Panc1 (cell line): Measurements from ENCODE around the gene PARP4.

ENCODE experiments used
- CTCF ChIP-seq: fragments of 450-650 bp; IDR thresholded peaks from 2 replicates; pipeline ENCODE4 v1.5.1; 2017; ENCODE audit warnings: mild to moderate bottlenecking
- POLR2AphosphoS5 ChIP-seq: IDR thresholded peaks from 2 replicates; pipeline ENCODE4 v1.6.1; 2012; ENCODE audit warnings: mild to moderate bottlenecking, low read depth, low read length, moderate library complexity
- REST ChIP-seq, 2 experiments: IDR thresholded peaks; 2 replicates each; pipeline ENCODE4 v1.6.1; 2011 to 2012; ENCODE audit warnings: low read depth in 2 of 2, control low read depth in 1 of 2, low read length in 1 of 2, mild to moderate bottlenecking in 1 of 2, moderate library complexity in 1 of 2; ENCODE audit not compliant: insufficient read depth in 1 of 2
- SIN3A ChIP-seq: IDR thresholded peaks from 2 replicates; pipeline ENCODE4 v1.6.1; 2012; ENCODE audit warnings: low read depth, mild to moderate bottlenecking, low read length, moderate library complexity, borderline replicate concordance; ENCODE audit not compliant: insufficient read depth
- TCF7L2 ChIP-seq: IDR thresholded peaks from 2 replicates; pipeline ENCODE4 v1.6.1; 2011; ENCODE audit warnings: mild to moderate bottlenecking, low read depth, low read length, inconsistent platforms

GRCh38 chr13:24458736-24459135, 53.8 kb downstream of the PARP4 start:
- no peak for TF ChIP-seq CTCF
- no peak for TF ChIP-seq REST (IDR thresholded peaks at IDR 0.05; ENCODE audit: insufficient read depth in 1 of 2, low read depth in 2 of 2, low read length in 1 of 2)
- no peak for TF ChIP-seq TCF7L2
- TF ChIP-seq POLR2AphosphoS5 = no peak
- no peak for TF ChIP-seq SIN3A
